ENCODE measurements around the gene C6orf141.

Gene C6orf141

GRCh38 chr6:49550492-49551077 lies at the start of gene C6orf141:
Gene C6orf141, plus strand, starts transcription at chr6:49550668. Its CDS starts 125 bp downstream, at chr6:49550793.
- no peak; the same call in 2 of the 3 replicates for ATAC-seq
- no peak for TF ChIP-seq ZFP30 (CRISPR knock-in tag; IDR thresholded peaks at IDR 0.05)
- no peak for TF ChIP-seq GLIS3 (CRISPR knock-in tag; IDR thresholded peaks at IDR 0.05)
- TF ChIP-seq PPARA (CRISPR knock-in tag; IDR thresholded peaks at IDR 0.05; ENCODE audit: borderline replicate concordance) = no peak
- TF ChIP-seq ISL1 (CRISPR knock-in tag; IDR thresholded peaks at IDR 0.05) = no peak
- no peak for TF ChIP-seq TSHZ2 (CRISPR knock-in tag; IDR thresholded peaks at IDR 0.05)
- TF ChIP-seq RARB (CRISPR knock-in tag; IDR thresholded peaks at IDR 0.05) = no peak
- TF ChIP-seq POU6F1 (CRISPR knock-in tag; IDR thresholded peaks at IDR 0.05; ENCODE audit: borderline replicate concordance, low read depth) = no peak
- no peak for TF ChIP-seq SNAI2 (CRISPR knock-in tag; IDR thresholded peaks at IDR 0.05)
- no peak for TF ChIP-seq ZFP3 (CRISPR knock-in tag; IDR thresholded peaks at IDR 0.05)
- no peak for TF ChIP-seq CREB5 (CRISPR knock-in tag; IDR thresholded peaks at IDR 0.05; ENCODE audit: low read depth)
- no peak for TF ChIP-seq TCF4 (CRISPR knock-in tag; IDR thresholded peaks at IDR 0.05; ENCODE audit: borderline replicate concordance)
- TF ChIP-seq ZC3H10 (CRISPR knock-in tag; IDR thresholded peaks at IDR 0.05) = no peak
- TF ChIP-seq BACH2 (CRISPR knock-in tag; IDR thresholded peaks at IDR 0.05; ENCODE audit: borderline replicate concordance) = no peak
- TF ChIP-seq PATZ1 (CRISPR knock-in tag; IDR thresholded peaks at IDR 0.05; ENCODE audit: borderline replicate concordance) = no peak
- TF ChIP-seq TOX (CRISPR knock-in tag; IDR thresholded peaks at IDR 0.05; ENCODE audit: borderline replicate concordance) = no peak
- TF ChIP-seq ZNF70 (CRISPR knock-in tag; IDR thresholded peaks at IDR 0.05) = no peak
- no peak for TF ChIP-seq OSR1 (CRISPR knock-in tag; IDR thresholded peaks at IDR 0.05)
- no peak for TF ChIP-seq CSRNP3 (CRISPR knock-in tag; IDR thresholded peaks at IDR 0.05)
- TF ChIP-seq ZNF565 (CRISPR knock-in tag; conservative IDR thresholded peaks at IDR 0.05; ENCODE audit: low read depth) = no peak

- ATAC-seq = no peak
- no peak for TF ChIP-seq ZFP3 (CRISPR knock-in tag; IDR thresholded peaks at IDR 0.05)
Measured at GRCh38 chr6:49504666-49505065, 45.8 kb upstream of the C6orf141 start.

- ATAC-seq = no peak
- TF ChIP-seq TSHZ2 (CRISPR knock-in tag; IDR thresholded peaks at IDR 0.05) (no peak), ZNF565 (CRISPR knock-in tag; conservative IDR thresholded peaks at IDR 0.05; ENCODE audit: low read depth) (no peak), POU6F1 (CRISPR knock-in tag; IDR thresholded peaks at IDR 0.05; ENCODE audit: borderline replicate concordance, low read depth) (no peak), ZFP30 (CRISPR knock-in tag; IDR thresholded peaks at IDR 0.05) (no peak), RARB (CRISPR knock-in tag; IDR thresholded peaks at IDR 0.05) (no peak), ESRRG (CRISPR knock-in tag; IDR thresholded peaks at IDR 0.05) (no peak), BACH2 (CRISPR knock-in tag; IDR thresholded peaks at IDR 0.05; ENCODE audit: borderline replicate concordance) (no peak), CSRNP3 (CRISPR knock-in tag; IDR thresholded peaks at IDR 0.05) (no peak), ISL1 (CRISPR knock-in tag; IDR thresholded peaks at IDR 0.05) (no peak), PPARA (CRISPR knock-in tag; IDR thresholded peaks at IDR 0.05; ENCODE audit: borderline replicate concordance) (no peak)
Measured at GRCh38 chr6:49506569-49507111, 43.8 kb upstream of the C6orf141 start.
